Measurements from ENCODE around the gene CEP57L1.

- TF ChIP-seq POLR2A (IDR thresholded peaks at IDR 0.05; ENCODE audit: low read length), result no peak
- no peak for TF ChIP-seq GATA1 (IDR thresholded peaks at IDR 0.05; ENCODE audit: low read depth, low read length)
Measured at GRCh38 chr6:109081026-109081425, 14.3 kb upstream of the CEP57L1 start.
